ENCODE measurements around the gene UNK. TPM values are rescaled to one million over a fixed set of nuclear protein-coding genes. Genes with fewer than 3 reads are reported as not detected.

Gene UNK
- total RNA-seq, 1 experiment from 2014 or later = 49.0 TPM

DNA sequence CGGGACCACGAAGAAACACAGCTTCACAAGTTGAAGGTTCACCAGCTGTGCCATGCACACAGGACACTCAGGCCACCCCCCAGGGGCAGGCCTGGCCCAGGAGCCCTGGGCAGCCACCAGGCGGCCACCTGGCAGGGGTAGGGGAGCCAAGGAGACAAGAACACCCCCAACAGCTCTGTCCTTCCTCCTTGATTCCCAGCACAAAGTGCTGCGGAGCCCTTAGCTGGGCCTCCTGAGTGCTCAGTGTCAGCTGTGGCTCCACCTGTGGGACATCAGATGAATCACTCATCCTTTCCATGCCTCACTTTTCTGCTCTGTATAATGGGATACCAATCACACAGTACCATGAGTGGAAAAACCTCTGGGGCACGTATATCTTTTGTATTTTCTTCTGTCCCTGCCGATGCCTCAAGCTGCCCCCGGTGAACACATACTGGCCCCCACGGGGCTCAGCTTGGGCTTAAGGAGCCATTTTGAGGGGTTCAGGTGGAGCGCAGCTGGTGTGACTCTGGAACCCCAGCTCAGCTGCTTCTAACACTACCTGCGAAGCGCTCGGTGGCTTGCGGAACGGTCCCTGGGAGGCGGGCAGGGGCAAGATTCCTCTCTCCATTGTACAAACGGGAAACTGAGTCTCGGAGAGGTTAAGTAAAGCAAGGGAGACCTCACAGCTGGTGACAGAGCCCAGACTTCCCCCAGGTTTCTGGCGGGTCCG is 31.6 kb upstream of the UNK start:
- Histone ChIP-seq H3K9me2 (replicated peaks; ENCODE audit: insufficient read depth, low read length) (no peaks in the 10 kb centered on the region), H3K79me2 (ENCODE audit: low read length) (no peaks in the 10 kb centered on the region), H3K27me3 (ENCODE audit: low read length) (no peaks in the 10 kb centered on the region), H2AFZ (ENCODE audit: low read length) (peak overlapping the region; percentile 97), H4K20me1 (ENCODE audit: insufficient read depth, low read depth, low read length) (no peaks in the 10 kb centered on the region), H3K4me3 (ENCODE audit: low read length) (peak overlapping the region; percentile 62; the same call in 1 of the 2 replicates), H3K36me3 (ENCODE audit: insufficient read depth, low read length) (no peaks in the 10 kb centered on the region), H3K4me2 (ENCODE audit: low read depth, low read length, poor library complexity, severe bottlenecking) (peak overlapping the region; percentile 83), H3K9me3 (ENCODE audit: low read length) (no peaks in the 10 kb centered on the region), H3K4me1 (ENCODE audit: low read length) (peaks cover 26% of the 10 kb centered on the region), H3K9ac (ENCODE audit: low read length) (peak overlapping the region; percentile 70), H3K27ac (ENCODE audit: low read length) (no peak overlapping the region)
- DNase-seq = peak; percentile 57

DNA sequence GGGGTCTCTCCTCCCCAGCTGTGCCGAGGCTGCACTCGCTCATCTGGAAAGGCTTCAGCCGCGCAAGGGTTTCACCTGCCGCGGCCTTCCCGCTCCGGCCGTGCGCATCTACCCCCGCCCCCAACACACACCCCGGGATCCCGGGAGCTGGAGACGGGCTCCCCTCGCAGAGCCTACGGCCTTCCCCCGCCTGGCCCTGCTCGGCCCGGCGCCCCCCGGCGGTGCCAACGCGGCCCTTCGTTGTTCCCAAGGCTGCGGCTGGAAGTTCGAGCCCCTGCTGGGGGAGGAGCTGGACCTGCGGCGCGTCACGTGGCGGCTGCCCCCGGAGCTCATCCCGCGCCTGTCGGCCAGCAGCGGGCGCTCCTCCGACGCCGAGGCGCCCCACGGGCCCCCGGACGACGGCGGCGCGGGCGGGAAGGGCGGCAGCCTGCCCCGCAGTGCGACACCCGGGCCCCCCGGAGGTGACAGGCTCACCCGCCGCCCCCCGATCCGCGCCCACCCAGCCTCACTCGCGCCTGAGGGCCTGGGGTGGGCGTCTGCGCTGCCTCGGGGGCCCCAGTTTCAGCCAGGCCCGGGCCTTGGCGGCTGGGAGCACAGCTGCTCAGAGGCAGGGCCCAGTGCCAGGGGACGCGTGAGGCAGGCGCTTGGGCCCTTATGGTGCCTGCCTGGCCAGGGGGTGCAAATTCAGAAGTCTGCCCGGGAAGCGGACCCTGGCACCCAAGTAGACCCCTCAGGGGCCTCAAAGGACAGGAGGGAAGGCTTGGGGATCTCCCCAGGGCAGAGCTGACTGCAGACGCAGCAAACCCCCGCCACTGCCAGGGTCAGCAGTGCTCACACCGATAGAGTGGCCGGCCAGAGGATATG is 30.9 kb upstream of the UNK start:
- H3K9me3 ChIP-seq (ENCODE audit: low read length) = no peaks in the 10 kb centered on the region
- H3K4me1 ChIP-seq (ENCODE audit: low read length) = peaks cover 26% of the 10 kb centered on the region
- no peaks in the 10 kb centered on the region for H3K9me2 ChIP-seq (replicated peaks; ENCODE audit: insufficient read depth, low read length)
- no peaks in the 10 kb centered on the region for H3K27me3 ChIP-seq (ENCODE audit: low read length)
- H3K9ac ChIP-seq (ENCODE audit: low read length) = peak overlapping the region; percentile 70
- H4K20me1 ChIP-seq (ENCODE audit: insufficient read depth, low read depth, low read length) = no peaks in the 10 kb centered on the region
- peak overlapping the region; percentile 62; the same call in 1 of the 2 replicates for H3K4me3 ChIP-seq (ENCODE audit: low read length)
- H2AFZ ChIP-seq (ENCODE audit: low read length) = peak overlapping the region; percentile 97
- H3K79me2 ChIP-seq (ENCODE audit: low read length) = no peaks in the 10 kb centered on the region
- H3K27ac ChIP-seq (ENCODE audit: low read length) = no peak overlapping the region
- no peaks in the 10 kb centered on the region for H3K36me3 ChIP-seq (ENCODE audit: insufficient read depth, low read length)
- H3K4me2 ChIP-seq (ENCODE audit: low read depth, low read length, poor library complexity, severe bottlenecking) = peak overlapping the region; percentile 83
- peak; percentile 90 for DNase-seq

DNA sequence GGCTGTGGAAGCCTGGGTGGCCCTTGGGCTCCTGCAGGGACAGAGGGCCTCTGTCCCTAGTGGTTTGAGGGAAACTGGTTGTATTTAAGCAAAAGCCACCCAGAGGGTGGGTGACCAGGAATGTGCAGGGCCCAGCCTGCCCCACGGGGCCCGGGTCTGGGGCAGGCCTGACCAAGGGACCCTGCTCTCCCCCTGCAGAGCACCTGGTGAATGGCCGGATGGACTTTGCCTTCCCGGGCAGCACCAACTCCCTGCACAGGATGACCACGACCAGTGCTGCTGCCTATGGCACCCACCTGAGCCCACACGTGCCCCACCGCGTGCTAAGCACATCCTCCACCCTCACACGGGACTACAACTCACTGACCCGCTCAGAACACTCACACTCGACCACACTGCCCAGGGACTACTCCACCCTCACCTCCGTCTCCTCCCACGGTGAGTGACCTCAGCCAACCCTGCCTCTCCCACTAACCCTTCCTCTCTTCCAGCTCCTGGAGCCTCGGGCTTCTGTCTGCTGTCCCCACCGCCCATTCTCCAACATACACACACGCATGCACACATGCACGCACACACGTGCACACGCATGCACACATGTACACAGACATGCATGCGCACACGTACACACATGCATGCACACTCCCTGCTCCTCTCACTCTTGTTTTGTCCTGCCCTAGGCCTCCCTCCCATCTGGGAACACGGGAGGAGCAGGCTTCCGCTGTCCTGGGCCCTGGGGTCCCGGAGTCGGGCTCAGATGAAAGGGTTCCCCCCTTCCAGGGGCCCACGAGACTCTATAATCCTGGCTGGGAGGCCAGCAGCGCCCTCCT is 30.0 kb upstream of the UNK start:
- H3K4me2 ChIP-seq (ENCODE audit: low read depth, low read length, poor library complexity, severe bottlenecking) = peak overlapping the region; percentile 83
- H4K20me1 ChIP-seq (ENCODE audit: insufficient read depth, low read depth, low read length) = no peaks in the 10 kb centered on the region
- no peaks in the 10 kb centered on the region for H3K27me3 ChIP-seq (ENCODE audit: low read length)
- no peaks in the 10 kb centered on the region for H3K9me2 ChIP-seq (replicated peaks; ENCODE audit: insufficient read depth, low read length)
- no peak overlapping the region for H3K4me3 ChIP-seq (ENCODE audit: low read length)
- peaks cover 20% of the 10 kb centered on the region for H3K4me1 ChIP-seq (ENCODE audit: low read length)
- H3K27ac ChIP-seq (ENCODE audit: low read length) = no peak overlapping the region
- no peak for DNase-seq
- H2AFZ ChIP-seq (ENCODE audit: low read length) = no peak overlapping the region; the same call in 1 of the 2 replicates
- H3K9me3 ChIP-seq (ENCODE audit: low read length) = no peaks in the 10 kb centered on the region
- H3K79me2 ChIP-seq (ENCODE audit: low read length) = no peaks in the 10 kb centered on the region
- peak overlapping the region; percentile 70 for H3K9ac ChIP-seq (ENCODE audit: low read length)
- H3K36me3 ChIP-seq (ENCODE audit: insufficient read depth, low read length) = no peaks in the 10 kb centered on the region

DNA sequence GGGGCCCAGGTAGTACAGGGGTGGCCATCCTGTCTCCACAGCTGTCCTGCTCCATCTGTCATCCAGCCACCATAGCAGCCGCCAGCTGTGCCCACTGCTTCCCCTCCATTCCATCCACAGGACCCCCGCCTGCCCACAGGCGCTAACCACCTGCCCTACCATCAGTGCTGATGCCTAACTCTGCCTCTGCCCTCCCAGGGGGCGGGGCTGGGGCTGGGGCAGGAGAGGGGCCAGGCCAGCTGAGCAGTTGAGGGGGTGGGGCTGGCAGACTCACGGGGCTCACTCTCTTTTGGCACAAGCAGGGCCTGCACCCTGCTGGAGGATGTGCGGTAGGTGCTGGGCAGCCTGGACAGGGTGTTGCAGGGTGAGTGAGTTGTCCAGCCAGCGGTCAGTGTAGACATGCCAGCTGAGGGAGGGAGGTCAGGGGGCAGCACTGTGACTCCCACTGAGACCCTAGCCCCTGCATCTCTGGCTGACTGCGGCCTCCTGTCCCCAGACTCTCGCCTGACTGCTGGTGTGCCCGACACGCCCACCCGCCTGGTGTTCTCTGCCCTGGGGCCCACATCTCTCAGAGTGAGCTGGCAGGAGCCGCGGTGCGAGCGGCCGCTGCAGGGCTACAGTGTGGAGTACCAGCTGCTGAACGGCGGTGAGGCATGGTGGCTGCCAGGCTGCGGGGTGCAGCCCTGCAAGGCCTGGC is 29.3 kb upstream of the UNK start:
- Histone ChIP-seq H3K4me2 (ENCODE audit: low read depth, low read length, poor library complexity, severe bottlenecking) (no peak overlapping the region), H3K27ac (ENCODE audit: low read length) (no peak overlapping the region), H3K4me1 (ENCODE audit: low read length) (peaks cover 14% of the 10 kb centered on the region), H2AFZ (ENCODE audit: low read length) (no peak overlapping the region), H3K9me2 (replicated peaks; ENCODE audit: insufficient read depth, low read length) (no peaks in the 10 kb centered on the region), H3K79me2 (ENCODE audit: low read length) (no peaks in the 10 kb centered on the region), H4K20me1 (ENCODE audit: insufficient read depth, low read depth, low read length) (no peaks in the 10 kb centered on the region), H3K4me3 (ENCODE audit: low read length) (no peak overlapping the region), H3K27me3 (ENCODE audit: low read length) (no peaks in the 10 kb centered on the region), H3K9me3 (ENCODE audit: low read length) (no peaks in the 10 kb centered on the region), H3K9ac (ENCODE audit: low read length) (no peak overlapping the region), H3K36me3 (ENCODE audit: insufficient read depth, low read length) (no peaks in the 10 kb centered on the region)
- peak; percentile 65 for DNase-seq

DNA sequence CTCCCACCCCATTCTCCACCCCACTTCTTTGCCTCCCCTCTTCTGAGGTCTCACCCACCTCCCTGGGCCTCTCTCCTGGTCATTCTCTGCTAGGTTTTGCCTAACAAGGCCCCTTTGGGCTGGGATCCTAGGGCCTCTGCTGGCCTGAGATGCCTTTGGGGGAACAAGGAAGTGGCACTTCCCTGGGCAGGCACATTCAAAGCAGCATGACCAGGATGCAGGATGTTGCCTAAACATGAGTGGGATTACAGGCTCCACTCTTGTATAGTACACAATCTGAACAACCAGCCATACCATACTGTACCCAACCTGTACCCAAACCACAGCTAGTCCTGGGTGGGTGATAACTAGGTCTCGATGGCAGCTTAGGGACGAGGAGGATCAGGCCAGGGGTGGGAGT is 28.6 kb upstream of the UNK start:
- Histone ChIP-seq H3K9me2 (replicated peaks; ENCODE audit: insufficient read depth, low read length) (no peaks in the 10 kb centered on the region), H3K9me3 (ENCODE audit: low read length) (no peaks in the 10 kb centered on the region), H3K4me1 (ENCODE audit: low read length) (peaks cover 14% of the 10 kb centered on the region), H3K36me3 (ENCODE audit: insufficient read depth, low read length) (no peaks in the 10 kb centered on the region), H3K4me2 (ENCODE audit: low read depth, low read length, poor library complexity, severe bottlenecking) (no peak overlapping the region), H3K9ac (ENCODE audit: low read length) (no peak overlapping the region), H4K20me1 (ENCODE audit: insufficient read depth, low read depth, low read length) (no peaks in the 10 kb centered on the region), H2AFZ (ENCODE audit: low read length) (no peak overlapping the region), H3K4me3 (ENCODE audit: low read length) (no peak overlapping the region), H3K27me3 (ENCODE audit: low read length) (no peaks in the 10 kb centered on the region), H3K79me2 (ENCODE audit: low read length) (no peaks in the 10 kb centered on the region), H3K27ac (ENCODE audit: low read length) (no peak overlapping the region)
- no peak for DNase-seq

DNA sequence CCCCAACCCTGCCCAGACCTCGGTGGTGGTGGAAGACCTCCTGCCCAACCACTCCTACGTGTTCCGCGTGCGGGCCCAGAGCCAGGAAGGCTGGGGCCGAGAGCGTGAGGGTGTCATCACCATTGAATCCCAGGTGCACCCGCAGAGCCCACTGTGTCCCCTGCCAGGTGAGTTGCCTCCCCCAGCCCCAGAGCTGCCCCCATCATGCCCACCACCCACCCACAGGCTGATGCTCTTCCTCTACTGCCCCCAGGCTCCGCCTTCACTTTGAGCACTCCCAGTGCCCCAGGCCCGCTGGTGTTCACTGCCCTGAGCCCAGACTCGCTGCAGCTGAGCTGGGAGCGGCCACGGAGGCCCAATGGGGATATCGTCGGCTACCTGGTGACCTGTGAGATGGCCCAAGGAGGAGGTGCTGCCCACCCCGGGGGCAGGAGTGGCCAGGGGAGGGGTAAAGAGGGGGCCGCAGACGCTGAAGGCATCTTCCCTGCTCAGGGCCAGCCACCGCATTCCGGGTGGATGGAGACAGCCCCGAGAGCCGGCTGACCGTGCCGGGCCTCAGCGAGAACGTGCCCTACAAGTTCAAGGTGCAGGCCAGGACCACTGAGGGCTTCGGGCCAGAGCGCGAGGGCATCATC is 28.0 kb upstream of the UNK start:
- Histone ChIP-seq H3K27ac (ENCODE audit: low read length) (no peak overlapping the region), H3K79me2 (ENCODE audit: low read length) (no peaks in the 10 kb centered on the region), H3K36me3 (ENCODE audit: insufficient read depth, low read length) (no peaks in the 10 kb centered on the region), H3K9me2 (replicated peaks; ENCODE audit: insufficient read depth, low read length) (no peaks in the 10 kb centered on the region), H3K4me2 (ENCODE audit: low read depth, low read length, poor library complexity, severe bottlenecking) (no peak overlapping the region), H4K20me1 (ENCODE audit: insufficient read depth, low read depth, low read length) (no peaks in the 10 kb centered on the region), H3K27me3 (ENCODE audit: low read length) (no peaks in the 10 kb centered on the region), H3K9me3 (ENCODE audit: low read length) (no peaks in the 10 kb centered on the region), H3K4me3 (ENCODE audit: low read length) (no peak overlapping the region), H3K9ac (ENCODE audit: low read length) (no peak overlapping the region), H2AFZ (ENCODE audit: low read length) (no peak overlapping the region), H3K4me1 (ENCODE audit: low read length) (peaks cover 14% of the 10 kb centered on the region)
- DNase-seq = no peak

DNA sequence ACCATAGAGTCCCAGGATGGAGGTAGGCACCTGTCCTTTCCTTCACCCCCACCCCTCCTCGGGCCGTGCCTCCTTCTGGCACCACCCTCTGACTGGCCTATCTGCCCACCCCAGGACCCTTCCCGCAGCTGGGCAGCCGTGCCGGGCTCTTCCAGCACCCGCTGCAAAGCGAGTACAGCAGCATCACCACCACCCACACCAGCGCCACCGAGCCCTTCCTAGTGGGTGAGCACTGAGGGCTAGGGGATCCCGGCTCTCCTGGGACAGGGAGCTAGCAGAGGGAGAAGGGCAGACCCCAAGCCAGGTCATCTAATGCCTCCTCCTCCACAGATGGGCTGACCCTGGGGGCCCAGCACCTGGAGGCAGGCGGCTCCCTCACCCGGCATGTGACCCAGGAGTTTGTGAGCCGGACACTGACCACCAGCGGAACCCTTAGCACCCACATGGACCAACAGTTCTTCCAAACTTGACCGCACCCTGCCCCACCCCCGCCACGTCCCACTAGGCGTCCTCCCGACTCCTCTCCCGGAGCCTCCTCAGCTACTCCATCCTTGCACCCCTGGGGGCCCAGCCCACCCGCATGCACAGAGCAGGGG is 27.4 kb upstream of the UNK start:
- H3K27me3 ChIP-seq (ENCODE audit: low read length) = no peaks in the 10 kb centered on the region
- H3K9ac ChIP-seq (ENCODE audit: low read length) = no peak overlapping the region
- H3K9me3 ChIP-seq (ENCODE audit: low read length) = no peaks in the 10 kb centered on the region

More for the DNA sequence above, 27.4 kb upstream of the UNK start:
- no peak overlapping the region for H2AFZ ChIP-seq (ENCODE audit: low read length)
- peaks cover 14% of the 10 kb centered on the region for H3K4me1 ChIP-seq (ENCODE audit: low read length)
- H3K4me2 ChIP-seq (ENCODE audit: low read depth, low read length, poor library complexity, severe bottlenecking) = no peak overlapping the region
- H4K20me1 ChIP-seq (ENCODE audit: insufficient read depth, low read depth, low read length) = no peaks in the 10 kb centered on the region
- H3K36me3 ChIP-seq (ENCODE audit: insufficient read depth, low read length) = no peaks in the 10 kb centered on the region
- no peak for DNase-seq
- H3K79me2 ChIP-seq (ENCODE audit: low read length) = no peaks in the 10 kb centered on the region
- no peak overlapping the region for H3K27ac ChIP-seq (ENCODE audit: low read length)
- H3K4me3 ChIP-seq (ENCODE audit: low read length) = no peak overlapping the region
- no peaks in the 10 kb centered on the region for H3K9me2 ChIP-seq (replicated peaks; ENCODE audit: insufficient read depth, low read length)
